Measurements from ENCODE around the gene IFNGR1. TPM values are rescaled to one million over a fixed set of nuclear protein-coding genes. Genes with fewer than 3 reads are reported as not detected.
A peak's percentile ranks its signal among the peaks of the same experiment; 100 is the strongest.

Gene IFNGR1
- total RNA-seq, 2 donors from 2014 or later: 58.2 to 131 TPM

DNA sequence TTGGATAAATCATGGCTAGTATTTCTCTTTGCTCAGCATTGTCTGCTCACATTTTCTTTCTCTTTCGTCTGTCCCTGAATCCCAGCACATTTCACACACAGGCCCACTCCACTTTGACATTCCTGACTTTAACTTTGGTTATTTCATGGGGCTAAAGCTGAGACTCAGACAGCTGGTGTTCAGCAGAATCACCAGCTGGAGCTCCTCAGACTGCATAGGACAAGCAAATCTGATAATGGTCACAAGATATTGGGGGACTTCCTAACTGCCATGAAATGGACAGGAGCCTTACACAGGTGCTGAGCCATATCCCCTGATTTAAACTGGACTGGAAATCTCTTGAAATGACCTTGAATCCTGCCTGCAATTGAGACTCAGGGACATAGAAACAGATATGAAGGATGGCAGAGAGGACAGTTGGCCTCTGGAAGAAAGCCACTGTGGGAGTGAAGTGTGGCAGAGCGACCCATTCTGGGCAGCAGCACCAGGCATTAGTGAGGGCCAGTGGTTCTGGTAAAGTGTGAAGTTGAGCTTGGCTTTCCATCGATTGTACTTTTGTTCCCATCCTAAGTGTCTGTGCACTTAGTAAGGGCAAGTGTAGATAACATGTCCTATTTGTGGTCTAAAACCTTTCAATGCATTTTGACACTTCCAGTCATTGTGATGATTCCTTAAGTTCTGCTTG is 10.0 kb upstream of the IFNGR1 start:
- intact Hi-C loops (cut with DNase I): no loop called here
- no peak overlapping the region for H3K9ac ChIP-seq (ENCODE audit: low read depth in 2 of 2, low read length in 2 of 2)
- no peak overlapping the region for H3K27ac ChIP-seq
- DNase-seq: no peak
- no peaks in the 10 kb centered on the region for H3K4me1 ChIP-seq
- no peaks in the 10 kb centered on the region for H3K27me3 ChIP-seq
- no peaks in the 10 kb centered on the region for H3K36me3 ChIP-seq
- no peak overlapping the region for H3K4me3 ChIP-seq
- no peaks in the 10 kb centered on the region for H3K9me3 ChIP-seq
- TF ChIP-seq CTCF (IDR thresholded peaks at IDR 0.05): no peak

- Histone ChIP-seq H3K27me3 (no peaks in the 10 kb centered on the region), H3K4me1 (no peaks in the 10 kb centered on the region), H3K36me3 (no peaks in the 10 kb centered on the region), H3K27ac (no peak overlapping the region), H3K9me3 (no peaks in the 10 kb centered on the region), H3K9ac (ENCODE audit: low read depth in 2 of 2, low read length in 2 of 2) (no peak overlapping the region), H3K4me3 (no peak overlapping the region)
- DNase-seq: no peak
- intact Hi-C loops (cut with DNase I): no loop called here
- TF ChIP-seq CTCF (IDR thresholded peaks at IDR 0.05): no peak
Observed at GRCh38 chr6:137227871-137228302, 8.7 kb upstream of the IFNGR1 start.

DNA sequence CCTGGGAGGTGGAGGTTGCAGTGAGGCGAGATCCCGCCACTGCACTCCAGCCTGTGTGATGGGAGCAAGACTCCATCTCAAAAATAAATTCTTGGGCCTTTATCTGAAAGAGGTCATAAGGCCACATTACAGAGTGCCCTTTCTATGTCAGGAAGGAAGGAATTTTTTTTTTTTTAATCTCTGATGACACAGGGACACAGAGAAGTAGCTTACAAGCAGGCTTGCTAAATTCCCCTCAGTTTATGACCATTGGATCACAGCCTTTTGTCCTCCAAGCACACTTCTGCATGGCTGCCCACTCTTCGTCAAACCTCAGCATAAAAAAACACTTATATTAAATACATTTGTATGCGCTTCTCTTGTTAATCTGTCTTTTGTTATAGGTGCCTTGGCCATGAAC is 7.5 kb upstream of the IFNGR1 start:
- Histone ChIP-seq H3K27me3 (no peaks in the 10 kb centered on the region), H3K9ac (ENCODE audit: low read depth in 2 of 2, low read length in 2 of 2) (no peak overlapping the region), H3K4me1 (no peaks in the 10 kb centered on the region), H3K9me3 (no peaks in the 10 kb centered on the region), H3K27ac (no peak overlapping the region), H3K4me3 (no peak overlapping the region), H3K36me3 (no peaks in the 10 kb centered on the region)
- intact Hi-C loops (cut with DNase I): no loop called here
- no peak for TF ChIP-seq CTCF (IDR thresholded peaks at IDR 0.05)
- no peak for DNase-seq

GRCh38 chr6:137224799-137225198 is 5.6 kb upstream of the IFNGR1 start:
- Histone ChIP-seq H3K36me3 (no peaks in the 10 kb centered on the region), H3K4me3 (no peak overlapping the region), H3K9ac (ENCODE audit: low read depth in 2 of 2, low read length in 2 of 2) (no peak overlapping the region), H3K9me3 (no peaks in the 10 kb centered on the region), H3K27ac (no peak overlapping the region), H3K27me3 (no peaks in the 10 kb centered on the region), H3K4me1 (no peaks in the 10 kb centered on the region)
- DNase-seq: no peak
- no peak for TF ChIP-seq CTCF (IDR thresholded peaks at IDR 0.05)
- intact Hi-C loops (cut with DNase I): no loop called here

- H3K9ac ChIP-seq (ENCODE audit: low read depth in 2 of 2, low read length in 2 of 2): no peak overlapping the region
- DNase-seq: peak; percentile 43
- peak overlapping the region; percentile 56 for H3K27ac ChIP-seq
- no peak for TF ChIP-seq CTCF (IDR thresholded peaks at IDR 0.05)
- intact Hi-C loops (cut with DNase I): no loop called here
- H3K4me1 ChIP-seq: no peaks in the 10 kb centered on the region
- no peak overlapping the region for H3K4me3 ChIP-seq
- H3K27me3 ChIP-seq: no peaks in the 10 kb centered on the region
- no peaks in the 10 kb centered on the region for H3K9me3 ChIP-seq
- no peaks in the 10 kb centered on the region for H3K36me3 ChIP-seq
Observed at GRCh38 chr6:137223370-137224131, 4.4 kb upstream of the IFNGR1 start.
